ENCODE results near the gene RBBP8NL.

Gene RBBP8NL

DNA sequence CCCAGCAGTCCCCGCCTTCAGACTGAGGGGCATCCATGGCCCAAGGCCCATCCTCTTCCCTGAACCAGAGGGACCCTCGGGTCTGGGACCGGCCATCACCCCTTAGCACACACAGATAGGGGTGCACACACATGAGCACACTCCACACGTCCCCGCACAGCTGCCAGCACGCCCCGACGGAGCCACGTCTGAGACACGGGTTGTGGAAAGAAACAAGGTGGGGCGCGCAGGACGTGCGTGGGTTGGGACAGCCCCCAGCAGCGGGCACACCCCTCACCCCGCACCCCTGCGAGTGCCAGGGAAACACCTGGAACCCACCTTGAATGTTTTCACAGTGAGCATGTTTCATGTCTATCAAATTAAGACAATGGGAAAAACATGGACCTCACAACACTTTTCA, 42.0 kb upstream of the RBBP8NL start:
- H3K4me3 ChIP-seq (ENCODE audit: low read length) = no peak overlapping the region
- no peaks in the 10 kb centered on the region for H3K9me3 ChIP-seq (ENCODE audit: low read length)
- H3K36me3 ChIP-seq (ENCODE audit: insufficient read depth, low read length) = no peaks in the 10 kb centered on the region
- peaks cover 3% of the 10 kb centered on the region for H3K4me1 ChIP-seq (ENCODE audit: insufficient read depth, low read length)
- H3K27me3 ChIP-seq (ENCODE audit: insufficient read depth, low read length) = peaks cover 76% of the 10 kb centered on the region
- no peak overlapping the region for H2AFZ ChIP-seq (ENCODE audit: low read depth, low read length)

DNA sequence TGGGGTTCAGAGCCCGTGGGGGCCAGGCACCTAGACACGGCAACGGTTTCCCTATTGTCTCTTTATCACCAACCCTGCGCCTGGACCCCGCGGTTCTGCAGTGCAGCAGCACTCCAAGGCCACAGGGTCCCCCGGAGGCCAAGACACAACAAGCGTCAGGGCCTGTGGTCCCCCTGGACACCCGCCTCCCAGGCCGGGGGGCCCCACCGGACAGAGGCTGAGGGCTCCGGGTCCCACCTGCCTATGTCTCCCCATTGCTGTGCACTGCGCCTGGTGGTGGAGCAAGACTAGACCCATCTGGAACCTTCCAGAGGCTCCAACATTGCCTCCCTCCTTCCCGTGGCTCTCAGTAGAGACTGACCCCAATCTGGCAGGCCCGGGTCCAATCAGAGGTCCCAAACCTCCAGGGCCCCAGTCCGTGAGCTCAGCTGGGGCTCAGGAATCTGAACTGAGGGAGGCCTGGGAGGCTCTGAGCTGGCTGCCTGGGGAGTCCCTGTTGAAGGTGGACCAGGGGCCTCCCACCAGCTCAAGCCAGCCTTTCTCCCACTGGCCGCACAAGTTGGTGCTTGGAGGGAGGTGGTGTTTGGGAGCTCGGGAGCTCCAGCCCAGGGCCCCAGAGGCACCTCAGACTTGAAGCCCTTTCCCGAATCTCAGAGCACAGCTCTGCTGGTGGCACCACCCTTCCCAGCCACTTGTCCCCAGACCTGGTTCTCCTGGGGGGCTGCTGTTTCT, 39.6 kb upstream of the RBBP8NL start:
- Histone ChIP-seq H3K36me3 (ENCODE audit: insufficient read depth, low read length) (no peaks in the 10 kb centered on the region), H2AFZ (ENCODE audit: low read depth, low read length) (no peak overlapping the region), H3K27me3 (ENCODE audit: insufficient read depth, low read length) (peaks cover 72% of the 10 kb centered on the region), H3K4me3 (ENCODE audit: low read length) (no peak overlapping the region), H3K4me1 (ENCODE audit: insufficient read depth, low read length) (no peaks in the 10 kb centered on the region), H3K9me3 (ENCODE audit: low read length) (no peaks in the 10 kb centered on the region)

DNA sequence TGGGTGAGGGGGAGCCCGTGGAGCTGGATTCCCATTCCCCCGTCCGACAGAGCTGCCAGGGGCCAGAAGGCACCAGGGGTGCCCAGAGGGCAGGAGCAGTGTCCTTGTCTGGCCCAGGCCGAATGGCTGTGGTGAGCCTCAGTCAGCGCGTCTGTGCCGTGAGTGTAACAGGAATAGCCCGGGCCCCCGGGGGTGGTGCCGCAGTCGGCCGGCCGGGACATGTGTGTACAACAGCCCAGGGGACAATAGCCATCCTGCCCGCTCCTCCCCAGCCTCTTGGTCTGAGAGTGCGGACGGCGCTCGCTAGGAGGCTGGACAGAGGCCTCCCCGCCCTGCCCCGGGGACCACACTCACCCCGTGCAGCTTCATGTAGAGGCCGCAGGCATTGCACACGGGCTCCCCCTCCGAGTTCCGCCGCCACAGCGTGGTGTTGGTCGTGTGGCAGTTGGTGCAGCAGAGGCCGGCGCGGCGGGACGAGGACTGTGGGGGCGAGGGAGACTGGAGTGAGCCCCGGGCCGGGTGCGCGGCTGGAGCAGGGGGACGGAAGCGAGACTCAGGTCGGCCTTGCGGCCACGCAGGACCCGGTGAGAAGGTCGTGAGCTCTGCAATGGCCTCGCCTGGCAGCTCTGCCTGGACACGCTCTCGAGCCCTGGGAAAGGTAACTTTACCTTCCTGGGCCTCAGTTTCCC, 38.9 kb upstream of the RBBP8NL start:
- no peak overlapping the region for H3K4me3 ChIP-seq (ENCODE audit: low read length)
- H3K9me3 ChIP-seq (ENCODE audit: low read length) = no peaks in the 10 kb centered on the region
- no peaks in the 10 kb centered on the region for H3K4me1 ChIP-seq (ENCODE audit: insufficient read depth, low read length)
- no peak overlapping the region for H2AFZ ChIP-seq (ENCODE audit: low read depth, low read length)
- H3K36me3 ChIP-seq (ENCODE audit: insufficient read depth, low read length) = no peaks in the 10 kb centered on the region
- H3K27me3 ChIP-seq (ENCODE audit: insufficient read depth, low read length) = peaks cover 75% of the 10 kb centered on the region

DNA sequence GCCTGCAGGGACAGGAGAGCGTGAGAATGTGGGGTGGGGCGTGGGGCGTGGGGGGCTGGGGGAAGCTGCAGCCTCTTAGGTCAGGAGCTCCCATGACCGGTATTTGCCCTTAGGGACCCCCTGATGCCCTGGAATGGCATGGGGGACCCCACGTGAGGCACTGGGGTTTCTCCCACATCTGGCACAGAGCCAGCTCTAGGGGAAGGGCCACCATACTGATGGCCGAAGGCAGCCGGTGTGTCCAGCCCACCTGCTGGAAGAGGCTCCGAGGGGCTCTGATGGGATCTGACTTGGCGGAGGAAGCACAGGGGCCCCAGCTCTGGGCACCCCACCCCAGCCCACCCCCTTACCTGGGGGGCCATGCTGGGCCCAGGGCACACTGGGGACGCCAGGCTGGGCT, 37.7 kb upstream of the RBBP8NL start:
- Histone ChIP-seq H3K36me3 (ENCODE audit: insufficient read depth, low read length) (no peaks in the 10 kb centered on the region), H3K4me3 (ENCODE audit: low read length) (no peak overlapping the region), H3K4me1 (ENCODE audit: insufficient read depth, low read length) (no peaks in the 10 kb centered on the region), H2AFZ (ENCODE audit: low read depth, low read length) (no peak overlapping the region), H3K9me3 (ENCODE audit: low read length) (no peaks in the 10 kb centered on the region), H3K27me3 (ENCODE audit: insufficient read depth, low read length) (peaks cover 71% of the 10 kb centered on the region)

DNA sequence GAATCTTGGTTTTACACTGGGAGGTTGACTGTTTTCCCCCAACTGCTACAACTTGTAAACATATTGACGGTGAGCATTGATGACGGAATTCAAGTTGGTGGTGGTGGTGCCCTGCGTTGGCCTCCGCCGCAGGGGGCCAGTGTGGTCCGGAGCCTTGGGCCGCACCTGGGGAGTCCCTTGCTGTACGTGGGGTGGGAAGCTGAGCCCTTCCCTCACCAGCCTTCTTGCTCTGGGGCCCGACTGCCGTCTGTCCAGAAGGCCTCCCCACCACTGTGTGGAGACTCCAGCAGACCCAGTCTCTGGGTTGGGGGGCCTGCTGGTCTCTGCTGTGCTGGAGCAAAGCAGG, 37.1 kb upstream of the RBBP8NL start:
- H3K4me3 ChIP-seq (ENCODE audit: low read length) = no peak overlapping the region
- no peaks in the 10 kb centered on the region for H3K36me3 ChIP-seq (ENCODE audit: insufficient read depth, low read length)
- H3K4me1 ChIP-seq (ENCODE audit: insufficient read depth, low read length) = no peaks in the 10 kb centered on the region
- H3K27me3 ChIP-seq (ENCODE audit: insufficient read depth, low read length) = peaks cover 68% of the 10 kb centered on the region
- no peaks in the 10 kb centered on the region for H3K9me3 ChIP-seq (ENCODE audit: low read length)
- no peak overlapping the region for H2AFZ ChIP-seq (ENCODE audit: low read depth, low read length)

DNA sequence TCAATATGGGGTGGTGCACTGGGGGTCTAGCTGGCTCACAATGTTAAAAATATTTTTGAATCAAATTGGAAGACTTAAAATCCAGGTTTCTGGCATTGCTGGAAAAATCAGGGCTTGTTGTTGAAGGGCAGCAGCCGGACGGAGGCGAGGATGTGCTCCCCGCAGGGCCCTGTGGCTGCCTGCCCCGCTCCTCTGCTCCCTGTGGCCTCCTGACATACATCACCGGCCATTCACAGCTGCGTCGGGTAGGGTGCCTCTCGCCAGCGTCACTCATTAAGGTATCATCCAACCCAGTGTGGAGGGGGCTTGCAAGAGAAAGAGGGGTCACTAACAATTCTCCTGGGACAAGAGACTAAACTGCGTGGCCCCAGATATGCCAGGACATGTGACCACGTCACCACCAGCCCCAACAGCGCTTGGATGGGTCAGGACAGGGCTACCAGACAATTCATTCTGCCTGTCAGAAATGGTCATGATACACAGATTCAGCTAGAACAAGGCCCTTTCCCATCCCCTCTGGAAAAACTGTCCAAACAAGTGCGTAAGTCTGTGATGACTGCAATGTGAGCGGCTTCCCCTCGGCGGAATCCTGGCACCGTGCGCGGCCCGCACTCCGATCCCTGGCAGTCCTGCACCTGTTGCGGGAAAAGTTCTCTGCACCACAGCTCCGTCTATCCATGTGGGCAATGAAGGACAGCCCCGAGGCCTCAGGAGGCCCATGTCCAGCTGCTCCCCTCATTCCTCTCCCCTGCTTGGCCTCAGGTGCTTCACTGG, 36.5 kb upstream of the RBBP8NL start:
- H3K4me3 ChIP-seq (ENCODE audit: low read length) = no peak overlapping the region
- no peaks in the 10 kb centered on the region for H3K9me3 ChIP-seq (ENCODE audit: low read length)
- H2AFZ ChIP-seq (ENCODE audit: low read depth, low read length) = no peak overlapping the region
- H3K27me3 ChIP-seq (ENCODE audit: insufficient read depth, low read length) = peaks cover 68% of the 10 kb centered on the region
- no peaks in the 10 kb centered on the region for H3K4me1 ChIP-seq (ENCODE audit: insufficient read depth, low read length)
- H3K36me3 ChIP-seq (ENCODE audit: insufficient read depth, low read length) = no peaks in the 10 kb centered on the region

DNA sequence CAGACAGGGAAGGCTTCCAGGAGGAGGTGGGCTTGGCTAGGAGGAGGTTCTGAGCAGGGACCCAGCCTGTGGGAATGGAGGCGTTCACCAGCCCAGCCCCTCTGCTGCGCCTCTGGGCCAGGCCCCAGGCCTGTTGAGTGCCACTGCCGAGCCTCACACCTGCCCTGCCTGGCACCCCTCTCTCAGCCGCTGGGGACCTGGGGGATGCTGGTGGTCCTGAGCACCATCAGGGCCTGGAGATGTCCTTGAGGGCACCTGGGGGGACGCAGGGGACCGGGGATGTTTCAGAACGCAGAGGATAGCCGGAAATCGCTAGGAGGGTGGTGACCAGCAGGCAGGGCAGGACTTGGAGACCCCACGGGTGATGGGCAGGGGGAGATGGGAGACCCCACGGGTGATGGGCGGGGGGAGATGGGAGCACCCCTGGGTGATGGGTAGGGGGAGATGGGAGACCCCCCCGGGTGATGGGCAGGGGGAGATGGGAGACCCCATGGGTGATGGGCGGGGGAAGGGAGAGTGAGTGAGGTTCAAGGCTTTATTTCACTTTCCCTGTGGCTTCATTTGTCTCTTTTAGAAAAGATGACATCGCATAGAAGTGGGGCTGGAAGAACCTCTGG, 35.7 kb upstream of the RBBP8NL start:
- H3K4me3 ChIP-seq (ENCODE audit: low read length) = no peak overlapping the region
- H3K4me1 ChIP-seq (ENCODE audit: insufficient read depth, low read length) = no peaks in the 10 kb centered on the region
- H3K27me3 ChIP-seq (ENCODE audit: insufficient read depth, low read length) = peaks cover 64% of the 10 kb centered on the region
- H3K9me3 ChIP-seq (ENCODE audit: low read length) = no peaks in the 10 kb centered on the region
- no peaks in the 10 kb centered on the region for H3K36me3 ChIP-seq (ENCODE audit: insufficient read depth, low read length)
- no peak overlapping the region for H2AFZ ChIP-seq (ENCODE audit: low read depth, low read length)

DNA sequence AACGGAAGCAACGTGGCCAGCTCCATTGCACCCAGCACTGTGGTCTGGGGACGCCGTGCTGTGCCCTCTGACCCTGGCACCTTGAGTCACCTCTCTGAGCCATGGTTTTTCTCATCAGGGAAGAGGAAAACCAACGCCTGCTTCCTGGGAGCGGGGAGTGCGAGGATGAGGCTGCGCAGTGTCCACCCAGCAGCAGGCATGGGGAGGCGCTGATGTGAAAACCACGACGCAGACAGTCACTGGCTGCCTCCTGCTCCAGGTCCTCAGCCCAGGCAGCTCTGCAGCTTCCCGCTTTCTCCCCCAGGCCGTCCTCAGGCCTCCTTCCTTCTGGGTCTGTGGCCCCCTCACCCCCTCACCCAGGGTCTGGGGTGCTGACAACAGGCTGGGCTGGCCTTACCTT, 34.5 kb upstream of the RBBP8NL start:
- Histone ChIP-seq H3K9me3 (ENCODE audit: low read length) (no peaks in the 10 kb centered on the region), H3K27me3 (ENCODE audit: insufficient read depth, low read length) (peaks cover 69% of the 10 kb centered on the region), H3K4me1 (ENCODE audit: insufficient read depth, low read length) (no peaks in the 10 kb centered on the region), H3K36me3 (ENCODE audit: insufficient read depth, low read length) (no peaks in the 10 kb centered on the region), H2AFZ (ENCODE audit: low read depth, low read length) (no peak overlapping the region), H3K4me3 (ENCODE audit: low read length) (no peak overlapping the region)

DNA sequence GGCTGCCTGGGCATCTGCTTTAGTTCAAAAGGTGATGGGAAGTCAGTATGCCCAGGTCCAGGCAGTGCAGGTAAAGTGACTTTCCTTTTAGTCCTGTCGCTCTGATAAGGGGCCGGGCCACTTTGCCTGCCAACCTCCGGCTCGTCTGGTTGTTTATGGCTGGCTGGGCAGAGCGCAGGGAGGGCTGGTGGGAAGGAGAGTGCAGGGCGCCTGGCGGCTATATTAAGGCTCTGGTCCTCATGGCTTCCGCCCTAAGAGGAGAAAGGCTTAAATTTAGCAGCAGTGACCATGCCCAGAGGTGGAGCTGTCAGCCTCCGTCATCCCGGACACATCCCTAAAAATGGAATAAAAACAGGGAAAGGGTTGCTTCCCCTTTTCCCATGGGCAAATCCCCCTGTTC, 33.8 kb upstream of the RBBP8NL start:
- H3K36me3 ChIP-seq (ENCODE audit: insufficient read depth, low read length) = no peaks in the 10 kb centered on the region
- no peaks in the 10 kb centered on the region for H3K4me1 ChIP-seq (ENCODE audit: insufficient read depth, low read length)
- H3K4me3 ChIP-seq (ENCODE audit: low read length) = no peak overlapping the region
- H2AFZ ChIP-seq (ENCODE audit: low read depth, low read length) = no peak overlapping the region
- H3K27me3 ChIP-seq (ENCODE audit: insufficient read depth, low read length) = peaks cover 68% of the 10 kb centered on the region
- H3K9me3 ChIP-seq (ENCODE audit: low read length) = no peaks in the 10 kb centered on the region

DNA sequence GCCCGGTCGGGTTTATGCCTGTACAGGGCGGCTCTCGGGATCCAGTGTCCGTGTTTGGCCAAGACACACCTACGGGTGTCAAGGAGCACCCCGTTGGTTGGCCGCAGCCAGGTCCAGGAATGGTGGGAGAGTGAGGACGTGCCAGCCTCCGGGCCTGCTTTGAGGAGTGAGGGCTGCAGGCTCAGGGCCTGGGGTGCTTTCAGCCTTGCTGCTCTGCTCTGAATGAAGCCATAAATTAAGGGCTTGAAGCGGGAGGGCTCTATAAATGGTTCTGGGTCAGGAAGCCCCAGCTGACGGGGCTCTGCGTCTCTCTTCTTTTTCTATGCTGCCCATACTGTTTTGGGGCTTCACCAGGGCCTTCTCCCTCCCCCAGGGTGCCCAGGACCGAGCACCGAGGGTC, 33.3 kb upstream of the RBBP8NL start:
- no peak overlapping the region for H3K4me3 ChIP-seq (ENCODE audit: low read length)
- H3K4me1 ChIP-seq (ENCODE audit: insufficient read depth, low read length) = no peaks in the 10 kb centered on the region
- H3K36me3 ChIP-seq (ENCODE audit: insufficient read depth, low read length) = no peaks in the 10 kb centered on the region
- peaks cover 73% of the 10 kb centered on the region for H3K27me3 ChIP-seq (ENCODE audit: insufficient read depth, low read length)
- no peaks in the 10 kb centered on the region for H3K9me3 ChIP-seq (ENCODE audit: low read length)
- H2AFZ ChIP-seq (ENCODE audit: low read depth, low read length) = no peak overlapping the region

DNA sequence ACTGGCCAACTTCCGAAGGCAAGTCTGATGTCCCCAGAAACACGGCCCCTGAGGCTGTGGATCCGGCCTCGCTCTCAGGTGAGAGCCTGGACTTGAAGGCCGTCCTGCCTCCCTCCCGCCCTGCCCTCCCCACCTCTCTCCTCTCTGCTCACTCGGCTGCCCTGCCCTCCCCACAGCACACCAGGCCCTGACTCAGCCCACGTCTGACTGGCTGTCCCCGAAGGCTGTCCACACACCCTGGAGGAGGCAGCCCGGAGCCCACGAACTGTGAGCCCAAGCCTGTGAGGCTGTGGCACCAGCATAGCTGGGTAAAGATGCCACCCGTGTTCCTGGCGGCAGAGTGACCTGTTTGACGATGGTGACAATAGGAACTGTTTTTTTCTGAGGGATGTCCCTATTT, 32.1 kb upstream of the RBBP8NL start:
- Histone ChIP-seq H2AFZ (ENCODE audit: low read depth, low read length) (no peak overlapping the region), H3K4me1 (ENCODE audit: insufficient read depth, low read length) (no peaks in the 10 kb centered on the region), H3K27me3 (ENCODE audit: insufficient read depth, low read length) (peaks cover 82% of the 10 kb centered on the region), H3K4me3 (ENCODE audit: low read length) (no peak overlapping the region), H3K36me3 (ENCODE audit: insufficient read depth, low read length) (no peaks in the 10 kb centered on the region), H3K9me3 (ENCODE audit: low read length) (no peaks in the 10 kb centered on the region)

DNA sequence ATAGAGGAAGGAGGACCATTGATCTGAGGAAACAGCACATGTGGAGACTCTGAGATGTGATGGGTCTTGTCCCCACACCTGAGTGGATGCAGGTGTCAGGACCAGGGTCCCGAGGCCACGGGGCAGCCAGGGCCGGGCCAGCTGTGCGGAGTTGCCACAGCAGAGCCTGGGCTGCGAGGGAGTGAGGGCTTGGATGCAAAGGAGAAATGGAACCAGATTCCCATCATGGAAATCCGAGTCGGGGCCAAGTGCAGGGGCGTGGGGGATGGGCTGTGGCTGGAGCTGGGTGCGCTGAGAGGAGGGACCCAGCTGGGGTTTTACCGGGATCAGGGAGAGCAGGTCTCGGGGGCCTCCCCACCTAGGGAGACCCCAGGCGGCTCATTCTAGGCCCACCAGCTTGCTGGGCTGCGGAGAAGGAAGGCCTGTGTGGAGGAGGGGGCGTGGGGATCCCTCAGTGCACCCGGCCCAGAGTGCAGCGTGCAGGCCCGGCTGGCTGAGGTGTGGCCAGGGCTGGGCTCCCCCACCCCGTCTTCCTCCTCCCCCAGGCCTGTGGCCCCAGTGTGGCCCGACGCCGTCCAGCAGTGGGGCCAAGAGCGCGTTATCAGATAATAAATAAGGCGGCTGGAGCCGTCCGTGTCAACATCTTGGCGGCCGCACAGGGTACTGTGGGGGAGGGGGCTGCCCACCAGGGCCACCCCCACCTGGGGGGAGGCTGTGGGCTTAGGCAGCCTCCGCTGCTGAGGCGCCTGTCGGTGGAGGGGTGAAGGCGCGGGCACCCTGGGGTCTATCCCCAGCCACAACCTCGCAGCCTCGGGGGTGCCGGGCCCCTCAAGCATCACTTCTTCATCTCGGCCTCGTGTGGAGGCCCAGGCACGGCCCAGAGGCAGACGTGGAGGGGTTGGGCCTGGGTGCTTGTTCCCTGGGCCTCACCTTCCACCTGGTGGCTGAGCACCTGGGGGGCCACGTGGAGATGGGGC, 31.2 kb upstream of the RBBP8NL start:
- H3K27me3 ChIP-seq (ENCODE audit: insufficient read depth, low read length) = peaks cover 80% of the 10 kb centered on the region
- H3K4me3 ChIP-seq (ENCODE audit: low read length) = no peak overlapping the region
- no peaks in the 10 kb centered on the region for H3K36me3 ChIP-seq (ENCODE audit: insufficient read depth, low read length)
- H3K9me3 ChIP-seq (ENCODE audit: low read length) = no peaks in the 10 kb centered on the region
- H3K4me1 ChIP-seq (ENCODE audit: insufficient read depth, low read length) = no peaks in the 10 kb centered on the region
- no peak overlapping the region for H2AFZ ChIP-seq (ENCODE audit: low read depth, low read length)
